ENCODE results near the gene ST6GALNAC6. TPM values are rescaled to one million over a fixed set of nuclear protein-coding genes. Genes with fewer than 3 reads are reported as not detected.

The ST6GALNAC6 gene
- total RNA-seq, 1 experiment from 2014 or later: 24.5 TPM

DNA sequence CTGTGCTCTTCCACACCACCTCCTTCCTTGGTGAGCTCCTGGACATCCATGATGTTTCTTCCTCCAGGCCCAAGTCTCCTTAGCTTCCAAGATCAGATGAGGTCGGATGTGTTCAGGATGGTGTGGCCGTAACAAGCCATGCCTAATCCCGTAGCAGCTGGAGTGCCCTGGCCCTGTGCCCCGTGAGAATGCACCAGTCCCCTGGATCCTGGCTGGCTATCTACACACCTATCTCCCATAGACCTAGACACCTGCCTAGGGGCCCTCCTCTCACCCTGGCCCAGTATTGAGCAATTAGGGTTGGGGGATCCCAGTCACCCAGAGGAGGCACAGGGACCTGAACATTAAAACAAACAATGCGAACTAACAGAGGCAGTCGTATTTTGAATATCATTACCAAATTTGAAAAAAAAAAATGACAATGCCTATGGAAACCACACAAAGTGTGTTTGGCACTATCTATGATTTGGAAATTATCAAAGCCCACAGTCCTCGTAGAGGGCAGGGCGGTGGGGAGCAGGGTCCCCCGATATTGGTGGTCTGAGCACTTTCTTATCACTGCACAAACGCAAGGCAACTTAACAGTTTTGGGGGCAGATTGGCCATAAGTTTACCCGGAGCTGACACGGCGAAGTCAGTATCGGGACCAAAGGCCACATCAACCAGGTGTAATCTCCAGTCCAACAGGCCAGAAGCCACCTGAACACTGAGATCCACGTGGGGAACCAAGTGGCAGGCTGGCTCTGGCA, 58.1 kb downstream of the ST6GALNAC6 start:
- no peak overlapping the region for H3K4me3 ChIP-seq (replicated peaks in 1 of 2; ENCODE audit: low read depth in 1 of 2, low read length in 2 of 2)
- DNase-seq (ENCODE audit: low read depth, low spot score): no peak
- TF ChIP-seq SIN3A (IDR thresholded peaks at IDR 0.05; ENCODE audit: low read depth) (no peak), FOSL1 (IDR thresholded peaks at IDR 0.05; ENCODE audit: low read depth) (no peak), POLR2AphosphoS5 (IDR thresholded peaks at IDR 0.05; ENCODE audit: low read depth, low read length) (no peak), RAD21 (IDR thresholded peaks at IDR 0.05; ENCODE audit: low read depth) (no peak), ELF1 (IDR thresholded peaks at IDR 0.05; ENCODE audit: borderline replicate concordance, low read depth) (no peak), EGR1 (IDR thresholded peaks at IDR 0.05; ENCODE audit: low read depth) (no peak), CTCF (IDR thresholded peaks at IDR 0.05 in 2 of 3, conservative IDR thresholded peaks at IDR 0.05 in 1 of 3; ENCODE audit: borderline replicate concordance in 1 of 3, insufficient read depth in 1 of 3, low read depth in 2 of 3, low read length in 2 of 3) (no peak), ZFX (IDR thresholded peaks at IDR 0.05) (no peak), ZNF274 (IDR thresholded peaks at IDR 0.05; ENCODE audit: low read depth, low read length) (no peak), TCF7L2 (IDR thresholded peaks at IDR 0.05; ENCODE audit: borderline replicate concordance, extremely low read depth, insufficient read depth, insufficient read length) (no peak), EZH2 (IDR thresholded peaks at IDR 0.05) (no peak), ATF3 (IDR thresholded peaks at IDR 0.05) (no peak), EZH2phosphoT487 (IDR thresholded peaks at IDR 0.05; ENCODE audit: borderline replicate concordance) (no peak), SP1 (IDR thresholded peaks at IDR 0.05; ENCODE audit: low read depth) (no peak), YY1 (IDR thresholded peaks at IDR 0.05; ENCODE audit: extremely low read depth, insufficient replicate concordance, low read depth, low read length) (no peak)
- TF ChIP-seq, protein P1, sequence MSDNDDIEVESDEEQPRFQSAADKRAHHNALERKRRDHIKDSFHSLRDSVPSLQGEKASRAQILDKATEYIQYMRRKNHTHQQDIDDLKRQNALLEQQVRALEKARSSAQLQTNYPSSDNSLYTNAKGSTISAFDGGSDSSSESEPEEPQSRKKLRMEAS (IDR thresholded peaks at IDR 0.05): no peak
- TF ChIP-seq, protein P2, sequence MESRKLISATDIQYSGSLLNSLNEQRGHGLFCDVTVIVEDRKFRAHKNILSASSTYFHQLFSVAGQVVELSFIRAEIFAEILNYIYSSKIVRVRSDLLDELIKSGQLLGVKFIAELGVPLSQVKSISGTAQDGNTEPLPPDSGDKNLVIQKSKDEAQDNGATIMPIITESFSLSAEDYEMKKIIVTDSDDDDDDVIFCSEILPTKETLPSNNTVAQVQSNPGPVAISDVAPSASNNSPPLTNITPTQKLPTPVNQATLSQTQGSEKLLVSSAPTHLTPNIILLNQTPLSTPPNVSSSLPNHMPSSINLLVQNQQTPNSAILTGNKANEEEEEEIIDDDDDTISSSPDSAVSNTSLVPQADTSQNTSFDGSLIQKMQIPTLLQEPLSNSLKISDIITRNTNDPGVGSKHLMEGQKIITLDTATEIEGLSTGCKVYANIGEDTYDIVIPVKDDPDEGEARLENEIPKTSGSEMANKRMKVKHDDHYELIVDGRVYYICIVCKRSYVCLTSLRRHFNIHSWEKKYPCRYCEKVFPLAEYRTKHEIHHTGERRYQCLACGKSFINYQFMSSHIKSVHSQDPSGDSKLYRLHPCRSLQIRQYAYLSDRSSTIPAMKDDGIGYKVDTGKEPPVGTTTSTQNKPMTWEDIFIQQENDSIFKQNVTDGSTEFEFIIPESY (IDR thresholded peaks at IDR 0.05; ENCODE audit: extremely low read depth, insufficient replicate concordance, low read length): no peak
- ChIA-PET POLR2A (no interaction called here), CTCF (interaction anchor here (1.1 kb wide), 1 partner anchor 16 kb away, joined by 3 read pairs; no protein-coding TSS in a partner anchor), RAD21 (ENCODE audit: low non-redundant PET in 1 of 2, low total read pairs in 2 of 2, uncharacterized antibody in 2 of 2, unreplicated experiment in 2 of 2) (no interaction called here)
- no peak for ATAC-seq
- no peak overlapping the region for H3K4me2 ChIP-seq (ENCODE audit: low read length)
- no peaks in the 10 kb centered on the region for H3K9me2 ChIP-seq (ENCODE audit: insufficient read depth)
- H2AFZ ChIP-seq (ENCODE audit: low read depth, low read length, poor library complexity, severe bottlenecking): no peak overlapping the region
- intact Hi-C loops (cut with micrococcal nuclease): no loop called here
- no peak overlapping the region for H3K9ac ChIP-seq (ENCODE audit: low read length)
- no peaks in the 10 kb centered on the region; a peak in 1 of 4 replicates for H3K4me1 ChIP-seq (ENCODE audit: control insufficient read depth in 1 of 2, insufficient read depth in 2 of 2, low read length in 2 of 2)
- no peaks in the 10 kb centered on the region for H3K79me2 ChIP-seq (ENCODE audit: insufficient read depth, low read length)
- no peaks in the 10 kb centered on the region for H4K20me1 ChIP-seq (ENCODE audit: insufficient read depth)
- no peaks in the 10 kb centered on the region for H3K36me3 ChIP-seq (ENCODE audit: control insufficient read depth in 1 of 2, insufficient read depth in 2 of 2, low read length in 2 of 2)
- BruUV-seq (replicated peaks): no TSS peak
- H3K9me3 ChIP-seq (ENCODE audit: control insufficient read depth in 1 of 2, insufficient read depth in 1 of 2, low read depth in 1 of 2, low read length in 2 of 2): no peaks in the 10 kb centered on the region
- no peaks in the 10 kb centered on the region for H3K27me3 ChIP-seq (ENCODE audit: insufficient read depth, low read length)
- H3K27ac ChIP-seq (ENCODE audit: low read depth, low read length): no peak overlapping the region
